LNCaP clone FGC (cell line): ENCODE data around the gene TEKT1.
"Not testable (repeated sequence)": the region's sequence is repeated elsewhere in the genome, so short reads cannot be mapped to it uniquely, and the experiment has no call there.

Experiments used
- DNase-seq: peaks from one replicate; pipeline ENCODE4 v3.0.0-alpha.2; 2011; ENCODE audit warnings: low read depth
- H3K4me3 ChIP-seq: 2 replicates; pipeline ENCODE4 v1.5.1; 2011; ENCODE audit warnings: mild to moderate bottlenecking, low read depth, low read length, control low read depth
- TF ChIP-seq, protein P1 (sequence below): IDR thresholded peaks from 2 replicates; pipeline ENCODE4 v1.5.1; 2012; ENCODE audit warnings: mild to moderate bottlenecking; ENCODE audit not compliant: control insufficient read depth, insufficient read depth; ENCODE audit errors: extremely low read depth

Gene TEKT1

DNA sequence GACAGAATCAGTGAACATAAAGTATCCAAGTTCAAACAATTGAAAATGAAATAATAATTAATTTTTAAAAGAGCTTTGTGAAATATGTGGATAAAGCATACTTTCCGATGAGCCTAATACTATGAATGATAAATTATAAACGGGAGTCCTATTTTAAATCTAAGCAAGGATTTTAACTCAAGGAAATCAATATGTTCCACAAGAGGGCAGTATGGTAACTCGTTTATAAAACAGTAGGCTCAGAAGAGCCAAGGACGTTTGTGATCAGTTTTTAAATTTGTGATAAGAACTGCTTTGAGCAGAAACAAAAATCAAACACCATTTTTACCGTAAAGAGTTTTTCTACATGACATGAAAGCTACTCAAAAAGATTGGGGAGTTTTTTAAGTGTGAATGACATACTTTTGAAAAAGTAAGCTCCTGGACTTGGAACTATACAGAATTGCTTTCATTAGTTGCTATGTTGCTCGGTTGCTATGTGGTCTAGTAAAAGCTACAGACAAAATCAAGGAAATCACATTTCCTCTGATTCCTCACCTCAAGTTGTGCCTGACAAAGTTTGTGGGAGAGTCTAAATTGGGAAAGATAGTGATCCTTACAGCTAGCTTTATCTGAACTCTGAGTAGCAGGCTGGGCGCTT lies 11.8 kb upstream of the TEKT1 start:
- peak; percentile 22 for DNase-seq
- TF ChIP-seq, protein P1, sequence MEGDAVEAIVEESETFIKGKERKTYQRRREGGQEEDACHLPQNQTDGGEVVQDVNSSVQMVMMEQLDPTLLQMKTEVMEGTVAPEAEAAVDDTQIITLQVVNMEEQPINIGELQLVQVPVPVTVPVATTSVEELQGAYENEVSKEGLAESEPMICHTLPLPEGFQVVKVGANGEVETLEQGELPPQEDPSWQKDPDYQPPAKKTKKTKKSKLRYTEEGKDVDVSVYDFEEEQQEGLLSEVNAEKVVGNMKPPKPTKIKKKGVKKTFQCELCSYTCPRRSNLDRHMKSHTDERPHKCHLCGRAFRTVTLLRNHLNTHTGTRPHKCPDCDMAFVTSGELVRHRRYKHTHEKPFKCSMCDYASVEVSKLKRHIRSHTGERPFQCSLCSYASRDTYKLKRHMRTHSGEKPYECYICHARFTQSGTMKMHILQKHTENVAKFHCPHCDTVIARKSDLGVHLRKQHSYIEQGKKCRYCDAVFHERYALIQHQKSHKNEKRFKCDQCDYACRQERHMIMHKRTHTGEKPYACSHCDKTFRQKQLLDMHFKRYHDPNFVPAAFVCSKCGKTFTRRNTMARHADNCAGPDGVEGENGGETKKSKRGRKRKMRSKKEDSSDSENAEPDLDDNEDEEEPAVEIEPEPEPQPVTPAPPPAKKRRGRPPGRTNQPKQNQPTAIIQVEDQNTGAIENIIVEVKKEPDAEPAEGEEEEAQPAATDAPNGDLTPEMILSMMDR: peak; percentile 43
- H3K4me3 ChIP-seq: no peak overlapping the region

DNA sequence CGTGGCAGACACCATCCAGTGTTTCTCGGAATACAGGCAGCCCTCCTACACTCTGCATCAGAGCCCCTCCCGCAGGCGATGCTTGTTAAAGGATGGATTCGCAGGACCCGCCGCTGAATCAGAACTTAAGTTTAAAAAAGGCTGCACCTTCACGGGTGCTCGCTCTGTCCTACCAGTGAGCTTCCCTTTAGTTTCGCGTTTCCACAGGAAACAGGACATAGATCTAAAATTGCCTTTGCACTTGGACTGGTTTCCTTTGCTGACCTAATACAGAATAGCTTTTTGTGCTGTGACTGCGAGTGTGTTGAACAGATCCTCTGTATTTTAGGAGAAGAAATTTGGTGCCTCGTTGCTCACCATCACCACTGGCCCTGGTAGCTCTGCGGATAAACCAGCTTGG lies 10.2 kb upstream of the TEKT1 start:
- H3K4me3 ChIP-seq, DNase-seq: not testable (repeated sequence)

DNA sequence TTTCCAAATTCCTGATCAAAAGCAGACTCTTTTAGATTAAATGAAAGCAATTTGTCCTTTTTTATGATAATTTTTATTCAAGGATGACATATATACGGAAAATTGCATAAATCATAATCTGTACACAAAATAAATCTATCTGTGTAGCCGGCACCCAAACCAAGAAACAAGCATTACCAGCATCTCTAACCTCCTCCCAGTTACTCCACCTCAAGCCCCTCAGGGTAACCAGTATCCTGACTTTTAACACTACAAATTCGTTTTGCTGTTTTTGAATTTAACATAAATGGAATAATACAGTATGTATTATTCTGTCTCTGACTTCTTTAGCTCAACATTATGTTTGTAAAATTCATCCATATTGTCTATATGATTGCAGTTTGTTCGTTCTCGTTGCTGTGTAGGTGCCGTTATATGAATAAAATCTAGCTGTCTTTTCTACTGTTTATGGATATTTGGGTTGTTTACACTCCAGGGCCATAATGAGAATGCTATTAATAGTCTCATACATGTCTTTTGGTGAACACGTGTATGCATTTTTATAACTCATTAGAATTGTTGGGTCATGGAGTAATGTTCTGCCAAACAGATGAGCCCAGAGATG lies 1.0 kb downstream of the TEKT1 start:
- TF ChIP-seq, protein P1: no peak
- no peak overlapping the region for H3K4me3 ChIP-seq
- DNase-seq: no peak

DNA sequence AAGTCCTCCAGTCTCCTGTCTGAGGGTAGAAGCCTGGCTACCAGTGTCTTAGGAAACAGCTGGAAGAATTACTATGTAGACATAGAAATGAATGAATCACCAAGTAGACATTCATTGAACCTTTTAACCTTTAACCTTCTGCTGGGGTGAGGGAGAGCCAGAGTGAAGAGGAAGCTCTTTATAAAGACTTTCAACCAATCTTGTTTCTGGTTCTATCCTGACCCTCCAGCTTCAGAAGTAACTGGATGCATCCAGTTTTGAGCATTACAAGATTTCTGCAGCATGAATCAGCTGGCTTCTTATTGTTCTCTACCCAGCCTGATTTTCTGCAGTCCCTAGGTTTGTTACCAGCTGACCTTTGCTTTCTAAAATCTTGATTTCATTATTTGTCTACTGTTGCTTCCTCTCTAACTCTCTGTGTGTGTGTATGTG lies 8.5 kb downstream of the TEKT1 start:
- H3K4me3 ChIP-seq: no peak overlapping the region
- TF ChIP-seq, protein P1: no peak
- DNase-seq: no peak

DNA sequence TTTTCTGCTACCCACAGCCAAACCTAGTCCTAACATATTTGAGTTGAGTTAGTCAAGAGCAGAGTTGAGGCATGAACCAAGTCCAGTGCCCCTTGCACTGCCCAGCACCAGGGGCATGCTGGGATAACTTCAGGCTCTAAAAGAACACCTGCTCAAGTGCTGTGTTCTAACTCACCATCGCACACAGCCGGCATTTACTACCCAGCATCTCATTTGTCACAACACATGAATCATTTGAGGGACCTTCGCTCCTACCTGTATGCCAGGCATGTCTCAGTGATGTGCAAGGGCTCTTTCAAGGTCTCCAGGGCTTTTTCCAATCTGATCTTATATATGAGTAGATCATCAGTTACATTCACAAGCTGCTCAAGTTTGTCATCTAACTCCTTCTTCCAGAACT lies 12.6 kb downstream of the TEKT1 start:
- TF ChIP-seq, protein P1: no peak
- no peak for DNase-seq
- no peak overlapping the region for H3K4me3 ChIP-seq

DNA sequence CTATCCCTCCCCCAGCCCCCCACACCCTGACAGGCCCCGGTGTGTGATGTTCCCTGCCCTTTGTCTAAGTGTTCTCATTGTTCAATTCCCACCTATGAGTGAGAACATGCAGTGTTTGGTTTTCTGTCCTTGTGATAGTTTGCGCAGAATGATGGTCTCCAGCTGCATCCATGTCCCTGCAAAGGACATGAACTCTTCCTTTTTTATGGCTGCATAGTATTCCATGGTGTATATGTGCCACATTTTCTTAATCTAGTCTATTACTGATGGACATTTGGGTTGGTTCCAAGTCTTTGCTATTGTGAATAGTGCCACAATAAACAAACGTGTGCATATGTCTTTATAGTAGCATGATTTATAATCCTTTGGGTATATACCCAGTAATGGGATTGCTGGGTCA lies 15.2 kb downstream of the TEKT1 start:
- DNase-seq, H3K4me3 ChIP-seq: not testable (repeated sequence)

DNA sequence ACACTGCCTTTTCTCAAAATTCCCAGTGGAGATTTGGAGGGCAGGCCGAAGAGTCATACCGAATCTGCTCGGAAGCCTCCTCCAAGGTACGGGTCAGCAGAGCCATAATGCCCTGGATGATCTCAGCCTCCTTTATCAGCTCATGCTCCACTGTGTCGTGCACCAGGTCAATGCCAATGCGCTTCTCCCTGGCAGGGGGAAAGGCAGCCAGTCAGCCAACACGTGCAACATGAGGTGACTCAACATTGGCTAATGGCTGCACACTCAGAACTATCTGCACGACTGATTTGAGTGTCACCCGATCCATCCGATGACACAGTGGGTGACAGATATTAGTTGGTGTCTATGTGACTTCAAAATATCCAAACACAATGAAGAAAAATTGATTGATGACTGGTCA lies 15.8 kb downstream of the TEKT1 start:
- H3K4me3 ChIP-seq: no peak overlapping the region
- TF ChIP-seq, protein P1: no peak
- DNase-seq: no peak

DNA sequence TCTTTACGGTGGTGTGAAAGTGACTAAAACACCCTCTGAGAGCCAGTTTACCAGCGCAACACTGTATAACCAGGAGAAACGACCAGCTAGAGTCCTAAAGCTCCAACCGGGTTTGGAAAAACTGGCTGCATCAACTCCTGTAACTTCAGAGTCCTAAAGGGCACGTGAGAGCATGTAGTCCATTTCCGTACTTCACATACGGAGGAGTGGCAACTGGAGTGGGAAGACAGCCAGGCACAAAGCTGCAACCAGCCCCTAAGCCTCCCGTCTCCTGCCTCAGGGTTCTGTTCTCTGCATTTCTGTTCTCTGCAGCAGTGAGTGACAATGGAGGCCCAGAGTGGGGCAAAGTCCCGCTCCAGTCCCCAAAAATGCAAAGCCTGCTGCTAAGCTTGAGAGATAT lies 19.2 kb downstream of the TEKT1 start:
- DNase-seq: no peak
- TF ChIP-seq, protein P1: no peak
- no peak overlapping the region for H3K4me3 ChIP-seq
